Central memory CD8-positive, alpha-beta T cell (primary cell): ENCODE data around the gene GINS2.

ENCODE experiments used
- ATAC-seq: fragments of 150-1000 bp; cut with Tn5 transposase; replicated peaks from 2 replicates; pipeline ENCODE4 v1.10.0; 2022; ENCODE audit warnings: mild to moderate bottlenecking, moderate FRiP score, moderate number of reproducible peaks; ENCODE audit not compliant: poor library complexity, severe bottlenecking; ENCODE audit errors: extremely low read depth
- DNase-seq, 2 donors: peaks; one replicate each; pipeline ENCODE4 v3.0.0; 2021; ENCODE audit warnings: low spot score in 2 of 2
- H3K27ac Mint-ChIP-seq: one replicate; pipeline ENCODE4 v1.8.0; 2022; ENCODE audit warnings: low read depth, mild to moderate bottlenecking, moderate library complexity, mixed read lengths
- H3K27me3 Mint-ChIP-seq: one replicate; pipeline ENCODE4 v1.8.0; 2022; ENCODE audit warnings: mixed read lengths
- H3K36me3 Mint-ChIP-seq: one replicate; pipeline ENCODE4 v1.8.0; 2022; ENCODE audit warnings: mild to moderate bottlenecking, moderate library complexity, mixed read lengths; ENCODE audit not compliant: insufficient read depth
- H3K4me1 Mint-ChIP-seq: one replicate; pipeline ENCODE4 v1.8.0; 2022; ENCODE audit warnings: mixed read lengths
- H3K4me3 Mint-ChIP-seq: one replicate; pipeline ENCODE4 v1.8.0; 2022; ENCODE audit warnings: mild to moderate bottlenecking, moderate library complexity, mixed read lengths
- H3K9me3 Mint-ChIP-seq: one replicate; pipeline ENCODE4 v1.8.0; 2022; ENCODE audit warnings: mixed read lengths

The GINS2 gene

GRCh38 chr16:85711982-85712587 is 23.3 kb upstream of the GINS2 start:
- DNase-seq = no peak
- Mint-ChIP-seq H3K27me3 (no peaks in the 10 kb centered on the region), H3K4me3 (no peak overlapping the region), H3K9me3 (no peaks in the 10 kb centered on the region), H3K36me3 (peaks cover 2% of the 10 kb centered on the region), H3K4me1 (no peaks in the 10 kb centered on the region), H3K27ac (no peak overlapping the region)
- no peak for ATAC-seq

GRCh38 chr16:85710732-85711131 is 22.0 kb upstream of the GINS2 start:
- no peaks in the 10 kb centered on the region for H3K27me3 Mint-ChIP-seq
- no peaks in the 10 kb centered on the region for H3K9me3 Mint-ChIP-seq
- H3K27ac Mint-ChIP-seq = no peak overlapping the region
- peaks cover 2% of the 10 kb centered on the region for H3K36me3 Mint-ChIP-seq
- no peaks in the 10 kb centered on the region for H3K4me1 Mint-ChIP-seq
- ATAC-seq = no peak
- H3K4me3 Mint-ChIP-seq = no peak overlapping the region
- DNase-seq = no peak

GRCh38 chr16:85709766-85710585 is 21.2 kb upstream of the GINS2 start:
- no peak for ATAC-seq
- H3K27ac Mint-ChIP-seq = no peak overlapping the region
- DNase-seq = no peak

GRCh38 chr16:85708338-85708737 is 19.6 kb upstream of the GINS2 start:
- Mint-ChIP-seq H3K27me3 (no peaks in the 10 kb centered on the region), H3K27ac (no peak overlapping the region), H3K4me1 (no peaks in the 10 kb centered on the region), H3K9me3 (no peaks in the 10 kb centered on the region), H3K36me3 (no peaks in the 10 kb centered on the region), H3K4me3 (no peak overlapping the region)
- no peak for DNase-seq
- no peak for ATAC-seq

More at GRCh38 chr16:85709766-85710585, 21.2 kb upstream of the GINS2 start:
- Mint-ChIP-seq H3K4me1 (no peaks in the 10 kb centered on the region), H3K36me3 (peaks cover 2% of the 10 kb centered on the region), H3K4me3 (no peak overlapping the region), H3K9me3 (no peaks in the 10 kb centered on the region), H3K27me3 (no peaks in the 10 kb centered on the region)

- Mint-ChIP-seq H3K9me3 (no peaks in the 10 kb centered on the region), H3K27me3 (no peaks in the 10 kb centered on the region), H3K4me3 (no peak overlapping the region), H3K4me1 (no peaks in the 10 kb centered on the region), H3K27ac (no peak overlapping the region), H3K36me3 (no peaks in the 10 kb centered on the region)
- ATAC-seq (no peak), DNase-seq (no peak)
Observed at GRCh38 chr16:85707528-85708095, 18.9 kb upstream of the GINS2 start.

- ATAC-seq (no peak), DNase-seq (no peak)
- Mint-ChIP-seq H3K36me3 (no peaks in the 10 kb centered on the region), H3K27ac (no peak overlapping the region), H3K27me3 (no peaks in the 10 kb centered on the region), H3K4me1 (no peaks in the 10 kb centered on the region), H3K9me3 (no peaks in the 10 kb centered on the region), H3K4me3 (no peak overlapping the region)
Observed at GRCh38 chr16:85706449-85707034, 17.8 kb upstream of the GINS2 start.

GRCh38 chr16:85704900-85705846 is 16.4 kb upstream of the GINS2 start:
- ATAC-seq (no peak), DNase-seq (no peak)
- H3K27me3 Mint-ChIP-seq = no peaks in the 10 kb centered on the region
- H3K9me3 Mint-ChIP-seq = no peaks in the 10 kb centered on the region
- no peak overlapping the region for H3K4me3 Mint-ChIP-seq
- no peaks in the 10 kb centered on the region for H3K4me1 Mint-ChIP-seq
- no peak overlapping the region for H3K27ac Mint-ChIP-seq
- no peaks in the 10 kb centered on the region for H3K36me3 Mint-ChIP-seq

- no peak overlapping the region for H3K4me3 Mint-ChIP-seq
- no peaks in the 10 kb centered on the region for H3K36me3 Mint-ChIP-seq
- DNase-seq = no peak
- H3K27ac Mint-ChIP-seq = no peak overlapping the region
- no peaks in the 10 kb centered on the region for H3K27me3 Mint-ChIP-seq
- no peaks in the 10 kb centered on the region for H3K9me3 Mint-ChIP-seq
- no peak for ATAC-seq
- H3K4me1 Mint-ChIP-seq = no peaks in the 10 kb centered on the region
Observed at GRCh38 chr16:85704011-85704410, 15.3 kb upstream of the GINS2 start.

- no peaks in the 10 kb centered on the region for H3K4me1 Mint-ChIP-seq
- peaks cover 29% of the 10 kb centered on the region for H3K27me3 Mint-ChIP-seq
- H3K36me3 Mint-ChIP-seq = no peaks in the 10 kb centered on the region
- no peaks in the 10 kb centered on the region for H3K9me3 Mint-ChIP-seq
- no peak overlapping the region for H3K27ac Mint-ChIP-seq
- DNase-seq (no peak), ATAC-seq (no peak)
- no peak overlapping the region for H3K4me3 Mint-ChIP-seq
Observed at GRCh38 chr16:85699628-85700027, 10.9 kb upstream of the GINS2 start.

GRCh38 chr16:85698935-85699558 is 10.3 kb upstream of the GINS2 start:
- no peak overlapping the region for H3K27ac Mint-ChIP-seq
- DNase-seq = no peak

GRCh38 chr16:85698459-85698891 is 9.7 kb upstream of the GINS2 start:
- ATAC-seq = no peak
- Mint-ChIP-seq H3K36me3 (no peaks in the 10 kb centered on the region), H3K9me3 (no peaks in the 10 kb centered on the region), H3K27ac (no peak overlapping the region), H3K4me3 (no peak overlapping the region), H3K27me3 (peaks cover 29% of the 10 kb centered on the region), H3K4me1 (no peaks in the 10 kb centered on the region)
- DNase-seq = no peak

More at GRCh38 chr16:85698935-85699558, 10.3 kb upstream of the GINS2 start:
- Mint-ChIP-seq H3K36me3 (no peaks in the 10 kb centered on the region), H3K9me3 (no peaks in the 10 kb centered on the region), H3K4me1 (no peaks in the 10 kb centered on the region), H3K27me3 (peaks cover 29% of the 10 kb centered on the region), H3K4me3 (no peak overlapping the region)
- ATAC-seq = no peak

- H3K4me1 Mint-ChIP-seq = no peaks in the 10 kb centered on the region
- no peaks in the 10 kb centered on the region for H3K36me3 Mint-ChIP-seq
- no peak overlapping the region for H3K4me3 Mint-ChIP-seq
- peaks cover 29% of the 10 kb centered on the region for H3K27me3 Mint-ChIP-seq
- no peak for DNase-seq
- no peak for ATAC-seq
- H3K27ac Mint-ChIP-seq = no peak overlapping the region
- H3K9me3 Mint-ChIP-seq = no peaks in the 10 kb centered on the region
Observed at GRCh38 chr16:85697431-85697830, 8.7 kb upstream of the GINS2 start.
